ENCODE measurements around the gene PPP2R2C.

Gene PPP2R2C

DNA sequence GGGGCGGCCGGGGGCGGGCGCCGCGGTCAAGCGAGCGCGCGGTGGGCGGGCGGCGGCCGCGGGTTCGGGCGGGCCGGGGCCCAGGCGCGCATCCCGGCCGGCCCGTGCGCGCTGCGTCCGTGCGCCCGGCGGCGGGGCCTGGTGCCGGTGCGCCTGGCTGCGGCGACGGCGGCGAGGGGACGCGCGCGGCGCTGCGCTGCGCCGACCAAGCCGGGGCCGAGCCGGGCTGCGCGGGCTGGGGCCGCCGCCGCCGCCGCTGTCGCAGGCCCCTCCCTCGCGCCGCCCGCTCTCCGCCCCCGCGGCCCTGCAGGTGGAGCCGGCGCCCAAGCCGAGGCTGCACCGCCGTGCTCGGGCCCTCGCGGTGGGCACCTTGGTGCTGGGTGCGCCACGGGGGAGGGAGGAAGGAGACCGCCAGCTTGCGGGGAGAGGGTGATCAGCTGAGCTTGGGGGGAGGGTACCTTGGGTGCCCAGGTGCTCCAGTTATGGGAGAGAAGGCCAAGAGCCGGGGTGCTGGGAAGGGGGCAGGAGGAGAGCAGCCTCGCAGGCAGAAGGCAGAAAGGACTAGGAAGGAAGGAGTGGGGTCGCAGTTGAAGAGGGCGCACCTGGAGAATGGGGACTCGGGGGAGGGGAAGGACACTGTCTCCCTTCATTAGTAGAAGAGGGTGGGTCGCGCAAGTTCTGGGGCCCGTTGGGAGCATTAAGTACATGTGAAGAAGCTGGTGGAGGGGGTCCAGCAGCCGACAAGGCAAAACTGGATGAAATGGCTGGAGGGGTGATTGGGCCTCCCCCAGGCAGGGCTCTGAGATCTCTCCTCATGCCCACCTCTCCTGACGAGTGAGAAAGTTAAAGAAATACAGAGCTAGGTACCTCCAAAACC, at the start of gene PPP2R2C:
Gene PPP2R2C, minus strand, starts transcription at position 228 of the 877 bp plus-strand sequence. CDS start 385 bp downstream, outside the sequence.
- DNase-seq (ENCODE audit: extremely low read depth in 1 of 2, low read depth in 1 of 2): no peak

- DNase-seq (ENCODE audit: extremely low read depth in 1 of 2, low read depth in 1 of 2): no peak
These were observed 48.6 kb upstream of the PPP2R2C start for GRCh38 chr4:6520978-6521377.

GRCh38 chr4:6520051-6520636, 47.7 kb upstream of the PPP2R2C start:
- no peak for DNase-seq (ENCODE audit: extremely low read depth in 1 of 2, low read depth in 1 of 2)

DNA sequence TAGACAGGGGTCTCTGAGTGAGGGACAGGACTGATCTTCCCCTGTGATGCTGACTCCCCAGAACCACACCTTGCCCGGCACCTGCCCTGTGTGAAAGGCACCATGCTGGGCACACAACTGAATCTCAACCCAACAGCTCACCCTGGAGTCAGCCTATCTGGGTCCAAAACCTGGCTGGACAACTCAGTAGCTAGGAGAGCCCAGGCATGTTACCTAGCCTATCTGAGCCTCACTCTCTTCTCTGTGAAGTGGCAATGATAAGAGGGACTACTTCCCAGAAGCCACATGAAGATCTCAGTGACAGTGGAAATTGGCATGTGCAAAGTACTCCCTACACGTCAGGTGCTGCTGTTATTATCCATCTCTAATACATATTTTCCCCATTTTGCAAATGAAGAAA, 44.8 kb upstream of the PPP2R2C start:
- DNase-seq (ENCODE audit: extremely low read depth in 1 of 2, low read depth in 1 of 2): no peak

- DNase-seq (ENCODE audit: extremely low read depth in 1 of 2, low read depth in 1 of 2): no peak
These were observed 44.3 kb upstream of the PPP2R2C start for GRCh38 chr4:6516762-6517161.

GRCh38 chr4:6516281-6516680, 43.9 kb upstream of the PPP2R2C start:
- DNase-seq (ENCODE audit: extremely low read depth in 1 of 2, low read depth in 1 of 2): no peak

- no peak for DNase-seq (ENCODE audit: extremely low read depth in 1 of 2, low read depth in 1 of 2)
These were observed 41.3 kb upstream of the PPP2R2C start for GRCh38 chr4:6513678-6514077.

DNA sequence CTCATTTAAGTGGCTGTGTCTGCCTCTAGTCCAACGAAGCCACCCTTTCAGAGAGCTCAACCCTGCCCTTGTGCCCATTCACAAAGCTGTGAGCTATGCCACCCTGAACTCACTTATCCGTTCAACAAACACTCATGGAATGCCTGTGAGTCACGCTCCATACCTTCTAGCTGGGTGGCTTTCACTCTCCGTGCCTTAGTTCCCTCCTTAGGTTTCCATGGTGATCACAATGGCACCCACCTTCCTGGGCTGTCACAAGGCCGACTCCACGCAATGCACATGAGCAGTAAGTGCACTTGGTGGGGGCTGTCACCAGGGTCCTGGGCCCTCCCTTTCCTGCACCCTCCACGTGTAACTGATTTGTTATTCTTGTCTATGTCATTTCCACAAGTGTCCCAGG, 37.2 kb upstream of the PPP2R2C start:
- no peak for DNase-seq (ENCODE audit: extremely low read depth in 1 of 2, low read depth in 1 of 2)

- no peak for DNase-seq (ENCODE audit: extremely low read depth in 1 of 2, low read depth in 1 of 2)
These were observed 34.9 kb upstream of the PPP2R2C start for GRCh38 chr4:6507345-6507744.

DNA sequence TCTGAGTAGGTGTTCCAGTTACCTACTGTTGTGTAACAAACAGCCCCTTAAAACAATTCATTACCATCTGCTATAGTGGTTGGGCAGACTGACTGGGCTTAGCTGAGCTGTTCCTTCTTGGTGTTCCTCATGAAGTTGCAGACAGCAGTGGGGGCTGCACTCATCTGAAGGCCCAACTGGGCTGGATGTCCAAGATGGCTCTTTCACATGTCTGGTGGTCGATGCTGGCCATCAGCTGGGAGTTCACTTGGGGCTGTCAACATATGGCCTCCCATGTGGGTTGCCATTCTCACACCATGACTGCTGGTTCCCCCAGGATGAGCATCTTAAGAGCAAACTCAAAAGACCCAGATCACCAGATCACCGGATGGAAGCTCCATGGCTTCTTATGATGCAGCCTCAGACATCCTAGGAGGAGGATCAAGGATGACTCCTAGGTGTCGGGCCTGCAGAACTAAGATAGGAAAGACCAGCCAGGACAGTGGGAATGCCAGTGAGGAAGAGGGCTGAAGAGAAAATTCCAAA, 34.3 kb upstream of the PPP2R2C start:
- DNase-seq (ENCODE audit: extremely low read depth in 1 of 2, low read depth in 1 of 2): no peak

GRCh38 chr4:6504900-6505496, 32.6 kb upstream of the PPP2R2C start:
- no peak for DNase-seq (ENCODE audit: extremely low read depth in 1 of 2, low read depth in 1 of 2)

DNA sequence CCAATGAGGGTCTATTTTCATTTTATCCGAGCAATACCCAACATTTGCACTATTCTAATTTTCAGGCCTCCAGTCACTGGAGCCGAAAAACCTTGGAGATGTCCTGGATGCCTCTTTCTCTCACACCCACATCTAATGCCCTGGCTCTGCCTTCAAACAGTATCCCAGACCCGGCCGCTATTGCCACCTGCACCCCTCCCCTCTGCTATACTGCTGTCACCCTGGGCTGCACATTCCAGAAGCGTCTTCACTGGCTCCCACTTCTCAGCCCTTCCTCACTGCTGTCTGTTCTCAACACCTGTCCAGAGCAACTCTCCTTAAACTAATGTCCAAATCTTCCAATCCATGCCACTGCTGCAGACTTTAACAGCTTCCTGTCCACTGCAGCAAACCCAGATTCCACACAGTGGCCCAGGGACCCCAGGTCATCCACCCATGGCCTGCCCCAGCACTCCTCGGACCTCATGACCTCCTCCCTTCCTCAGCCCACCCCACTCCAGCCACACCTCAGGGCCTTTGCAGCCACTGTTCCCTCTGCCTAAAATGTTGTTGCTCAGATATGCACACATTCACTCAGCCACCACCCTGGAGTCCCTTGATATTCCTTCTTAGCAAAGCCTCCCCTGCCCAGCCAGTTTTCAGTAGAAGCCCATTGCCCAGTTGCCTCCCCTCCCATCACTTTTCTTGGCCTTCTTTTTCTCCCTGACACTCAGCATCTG, 30.5 kb upstream of the PPP2R2C start:
- DNase-seq (ENCODE audit: extremely low read depth in 1 of 2, low read depth in 1 of 2): no peak

GRCh38 chr4:6502147-6502546, 29.7 kb upstream of the PPP2R2C start:
- no peak for DNase-seq (ENCODE audit: extremely low read depth in 1 of 2, low read depth in 1 of 2)

- no peak for DNase-seq (ENCODE audit: extremely low read depth in 1 of 2, low read depth in 1 of 2)
These were observed 28.8 kb upstream of the PPP2R2C start for GRCh38 chr4:6501171-6501570.

DNA sequence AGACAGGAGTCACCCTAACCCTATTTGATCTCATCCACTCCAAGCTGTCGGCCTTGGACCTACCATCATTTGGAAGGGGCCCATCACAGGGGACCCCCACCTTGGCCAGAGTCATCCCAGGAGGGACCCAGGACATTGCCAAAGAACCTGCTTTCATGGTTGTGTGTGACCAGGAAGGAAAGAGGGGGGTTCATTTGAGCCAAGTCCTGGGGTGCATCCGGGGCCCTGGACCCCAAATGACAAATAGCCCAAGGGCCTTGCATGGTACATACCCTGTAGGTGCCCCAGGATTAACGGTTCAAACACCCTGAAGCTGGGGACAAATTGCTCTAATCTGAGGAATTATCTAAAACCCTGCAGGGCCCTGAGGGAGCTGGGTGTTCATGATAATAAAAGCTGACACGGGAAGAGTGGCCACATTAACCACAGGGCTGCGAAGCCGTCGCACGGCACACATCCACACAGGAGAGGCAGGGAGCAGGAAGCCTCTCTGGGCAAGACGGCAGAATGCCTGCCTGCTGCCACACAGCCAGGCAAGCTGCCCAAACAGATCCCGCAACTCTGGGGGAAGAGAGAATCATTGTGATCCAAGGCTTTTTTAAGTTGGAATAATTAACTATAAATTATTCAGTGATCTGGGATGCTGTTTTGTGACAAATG, 28.2 kb upstream of the PPP2R2C start:
- no peak for DNase-seq (ENCODE audit: extremely low read depth in 1 of 2, low read depth in 1 of 2)

DNA sequence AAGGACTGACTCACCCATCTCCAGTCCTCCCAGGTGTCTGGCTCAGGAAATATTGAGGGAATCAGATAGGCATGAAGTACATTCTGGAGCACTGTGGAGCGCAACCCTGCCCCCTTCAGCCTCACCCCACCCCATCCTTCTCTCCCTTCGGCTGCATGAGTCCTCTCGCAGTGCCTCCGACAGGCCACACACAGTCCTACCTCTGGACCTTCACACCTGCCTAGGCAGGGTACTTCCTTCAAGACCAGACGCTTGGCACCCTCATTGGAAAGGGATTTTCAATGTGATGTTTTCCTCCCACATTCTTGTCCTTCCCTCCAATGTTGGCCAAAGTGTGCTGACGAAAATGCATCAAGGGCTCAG, 26.8 kb upstream of the PPP2R2C start:
- no peak for DNase-seq (ENCODE audit: extremely low read depth in 1 of 2, low read depth in 1 of 2)

- no peak for DNase-seq (ENCODE audit: extremely low read depth in 1 of 2, low read depth in 1 of 2)
These were observed 26.3 kb upstream of the PPP2R2C start for GRCh38 chr4:6498511-6499237.

DNA sequence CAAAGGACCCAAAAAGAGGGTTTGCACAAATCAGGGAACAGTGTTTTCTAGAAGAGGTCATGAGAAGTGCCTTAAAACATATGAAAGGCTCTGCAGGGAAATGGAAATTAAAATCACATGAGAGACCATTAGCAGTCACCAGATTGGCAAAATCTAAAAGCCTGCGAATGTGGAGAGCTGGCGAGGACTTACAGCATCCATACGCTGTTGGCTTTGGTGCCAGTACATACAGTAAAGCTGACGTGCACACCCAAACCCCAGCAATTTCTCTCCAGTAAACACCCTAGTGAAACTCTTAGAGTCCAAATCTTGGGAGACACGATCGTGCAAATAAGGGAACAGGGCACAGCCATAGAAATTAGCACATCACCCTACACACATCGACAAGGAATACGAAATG, 25.4 kb upstream of the PPP2R2C start:
- no peak for DNase-seq (ENCODE audit: extremely low read depth in 1 of 2, low read depth in 1 of 2)

- DNase-seq (ENCODE audit: extremely low read depth in 1 of 2, low read depth in 1 of 2): no peak
These were observed 23.3 kb upstream of the PPP2R2C start for GRCh38 chr4:6495736-6496135.

- no peak for DNase-seq (ENCODE audit: extremely low read depth in 1 of 2, low read depth in 1 of 2)
These were observed 22.8 kb upstream of the PPP2R2C start for GRCh38 chr4:6495296-6495590.
